Measurements from ENCODE around the gene C16orf86.

Gene C16orf86

DNA sequence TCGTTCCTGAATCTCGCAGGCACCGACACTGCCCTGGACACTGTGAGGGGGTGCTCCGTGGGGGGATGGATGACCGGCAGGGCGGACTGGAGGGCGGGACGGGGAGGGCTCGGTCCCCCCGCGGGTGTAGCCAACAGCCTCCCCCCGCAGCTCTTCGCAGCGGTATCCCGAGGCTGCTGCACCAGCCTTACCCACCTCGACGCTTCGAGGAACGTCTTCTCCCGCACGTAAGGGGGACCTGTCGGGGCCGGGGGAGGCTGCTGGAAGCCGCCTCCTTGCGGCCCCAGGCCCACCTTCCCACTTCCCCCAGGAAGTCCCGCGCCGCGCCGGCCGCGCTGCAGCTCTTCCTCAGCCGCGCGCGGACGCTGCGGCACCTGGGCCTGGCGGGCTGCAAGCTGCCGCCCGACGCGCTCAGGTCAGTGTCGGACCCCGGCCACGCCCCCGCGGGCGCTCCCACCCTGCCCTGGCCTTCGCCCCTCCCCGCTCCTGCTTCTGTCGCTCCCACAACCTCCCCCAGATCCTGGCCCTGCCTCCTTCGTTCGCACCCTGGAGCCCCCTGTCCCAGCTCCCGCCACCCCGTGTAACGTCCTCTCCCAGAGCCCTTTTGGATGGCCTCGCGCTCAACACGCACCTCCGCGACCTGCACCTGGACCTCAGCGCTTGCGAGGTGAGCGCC lies 18.4 kb upstream of the C16orf86 start:
- POLR2A ChIA-PET, result interaction anchor here (0.6 kb wide), 1 partner anchor 172 kb away, joined by 4 read pairs; no protein-coding TSS in a partner anchor
- Histone ChIP-seq H3K27ac (ENCODE audit: insufficient read depth in 1 of 2, low read depth in 1 of 2, low read length in 2 of 2, poor library complexity in 1 of 2, severe bottlenecking in 2 of 2) (no peak overlapping the region), H3K4me1 (ENCODE audit: control extremely low read depth in 1 of 4, control insufficient read depth in 4 of 4, insufficient read depth in 4 of 4, low read length in 3 of 4) (peaks cover 0 to 22% (median 19%) of the 10 kb centered on the region in 4 experiments), H3K4me3 (ENCODE audit: control insufficient read depth in 1 of 7, extremely low read depth in 1 of 7, insufficient read depth in 4 of 7, low read depth in 2 of 7, low read length in 6 of 7) (no peak overlapping the region), H3K9me3 (ENCODE audit: control extremely low read depth in 1 of 5, control insufficient read depth in 4 of 5, insufficient read depth in 2 of 5, low read depth in 1 of 5, low read length in 4 of 5) (no peaks in the 10 kb centered on the region), H3K27me3 (replicated peaks in 2 of 5; ENCODE audit: control insufficient read depth in 4 of 5, insufficient read depth in 5 of 5, low read length in 4 of 5) (no peaks in the 10 kb centered on the region), H3K36me3 (ENCODE audit: control insufficient read depth in 4 of 4, insufficient read depth in 4 of 4, low read length in 3 of 4) (peaks cover 6 to 60% (median 47%) of the 10 kb centered on the region in 4 experiments)
- DNase-seq, result no peak
- 95% methylated on average over 54 of the region's 65 CpGs for WGBS (ENCODE audit: insufficient coverage)
- CTCF ChIA-PET, result interaction anchor here (1.4 to 12.2 kb wide), 5 partner anchors 11 to 128 kb away, joined by 5 to 113 read pairs (median 70); partner anchors contain the start of genes ACD, C16orf86, ENKD1 and PARD6A

GRCh38 chr16:67648764-67649407 lies 17.7 kb upstream of the C16orf86 start:
- Histone ChIP-seq H3K4me1 (ENCODE audit: control extremely low read depth in 1 of 4, control insufficient read depth in 4 of 4, insufficient read depth in 4 of 4, low read length in 3 of 4) (peaks cover 0 to 22% (median 19%) of the 10 kb centered on the region in 4 experiments), H3K36me3 (ENCODE audit: control insufficient read depth in 4 of 4, insufficient read depth in 4 of 4, low read length in 3 of 4) (peaks cover 6 to 61% (median 47%) of the 10 kb centered on the region in 4 experiments), H3K27ac (ENCODE audit: insufficient read depth in 1 of 2, low read depth in 1 of 2, low read length in 2 of 2, poor library complexity in 1 of 2, severe bottlenecking in 2 of 2) (no peak overlapping the region), H3K4me3 (ENCODE audit: control insufficient read depth in 1 of 7, extremely low read depth in 1 of 7, insufficient read depth in 4 of 7, low read depth in 2 of 7, low read length in 6 of 7) (no peak overlapping the region), H3K27me3 (replicated peaks in 2 of 5; ENCODE audit: control insufficient read depth in 4 of 5, insufficient read depth in 5 of 5, low read length in 4 of 5) (no peaks in the 10 kb centered on the region), H3K9me3 (ENCODE audit: control extremely low read depth in 1 of 5, control insufficient read depth in 4 of 5, insufficient read depth in 2 of 5, low read depth in 1 of 5, low read length in 4 of 5) (no peaks in the 10 kb centered on the region)
- POLR2A ChIA-PET, result no interaction called here
- CTCF ChIA-PET, result interaction anchor here (5.4 to 12.2 kb wide), 4 partner anchors 10 to 129 kb away, joined by 46 to 113 read pairs (median 72); partner anchors contain the start of genes ACD, C16orf86, ENKD1 and PARD6A
- WGBS (ENCODE audit: insufficient coverage), result 98% methylated on average over 35 of the region's 35 CpGs
- DNase-seq, result no peak

- POLR2A ChIA-PET, result no interaction called here
- Histone ChIP-seq H3K27me3 (replicated peaks in 2 of 5; ENCODE audit: control insufficient read depth in 4 of 5, insufficient read depth in 5 of 5, low read length in 4 of 5) (no peaks in the 10 kb centered on the region), H3K36me3 (ENCODE audit: control insufficient read depth in 4 of 4, insufficient read depth in 4 of 4, low read length in 3 of 4) (peaks cover 6 to 67% (median 51%) of the 10 kb centered on the region in 4 experiments), H3K4me1 (ENCODE audit: control extremely low read depth in 1 of 4, control insufficient read depth in 4 of 4, insufficient read depth in 4 of 4, low read length in 3 of 4) (peaks cover 0 to 16% (median 13%) of the 10 kb centered on the region in 4 experiments), H3K27ac (ENCODE audit: insufficient read depth in 1 of 2, low read depth in 1 of 2, low read length in 2 of 2, poor library complexity in 1 of 2, severe bottlenecking in 2 of 2) (no peak overlapping the region), H3K4me3 (ENCODE audit: control insufficient read depth in 1 of 7, extremely low read depth in 1 of 7, insufficient read depth in 4 of 7, low read depth in 2 of 7, low read length in 6 of 7) (no peak overlapping the region), H3K9me3 (ENCODE audit: control extremely low read depth in 1 of 5, control insufficient read depth in 4 of 5, insufficient read depth in 2 of 5, low read depth in 1 of 5, low read length in 4 of 5) (no peaks in the 10 kb centered on the region)
- no peak for DNase-seq
- CTCF ChIA-PET, result interaction anchor here (0.8 to 12.2 kb wide), 3 partner anchors 10 to 130 kb away, joined by 4 to 113 read pairs (median 10); partner anchors contain the start of gene ACD
- 97% methylated on average over 29 of the region's 34 CpGs for WGBS (ENCODE audit: insufficient coverage)
Measured at GRCh38 chr16:67649494-67649931, 17.1 kb upstream of the C16orf86 start.

GRCh38 chr16:67650023-67650422 lies 16.6 kb upstream of the C16orf86 start:
- no peaks in the 10 kb centered on the region for H3K9me3 ChIP-seq (ENCODE audit: control extremely low read depth in 1 of 5, control insufficient read depth in 4 of 5, insufficient read depth in 2 of 5, low read depth in 1 of 5, low read length in 4 of 5)
- no peaks in the 10 kb centered on the region for H3K27me3 ChIP-seq (replicated peaks in 2 of 5; ENCODE audit: control insufficient read depth in 4 of 5, insufficient read depth in 5 of 5, low read length in 4 of 5)
- no peak for DNase-seq
- 89% methylated on average over 7 of the region's 8 CpGs for WGBS (ENCODE audit: insufficient coverage)
- ChIA-PET POLR2A (no interaction called here), CTCF (interaction anchor here (0.8 to 12.2 kb wide), 6 partner anchors 9 to 130 kb away, joined by 3 to 113 read pairs (median 4); partner anchors contain the start of gene ACD)
- H3K4me3 ChIP-seq (ENCODE audit: control insufficient read depth in 1 of 7, extremely low read depth in 1 of 7, insufficient read depth in 4 of 7, low read depth in 2 of 7, low read length in 6 of 7), result no peak overlapping the region
- H3K36me3 ChIP-seq (ENCODE audit: control insufficient read depth in 4 of 4, insufficient read depth in 4 of 4, low read length in 3 of 4), result peaks cover 6 to 72% (median 55%) of the 10 kb centered on the region in 4 experiments
- H3K4me1 ChIP-seq (ENCODE audit: control extremely low read depth in 1 of 4, control insufficient read depth in 4 of 4, insufficient read depth in 4 of 4, low read length in 3 of 4), result peaks cover 0 to 14% (median 12%) of the 10 kb centered on the region in 4 experiments
- no peak overlapping the region for H3K27ac ChIP-seq (ENCODE audit: insufficient read depth in 1 of 2, low read depth in 1 of 2, low read length in 2 of 2, poor library complexity in 1 of 2, severe bottlenecking in 2 of 2)

GRCh38 chr16:67651039-67651438 lies 15.6 kb upstream of the C16orf86 start:
- Histone ChIP-seq H3K27ac (ENCODE audit: insufficient read depth in 1 of 2, low read depth in 1 of 2, low read length in 2 of 2, poor library complexity in 1 of 2, severe bottlenecking in 2 of 2) (no peak overlapping the region), H3K27me3 (replicated peaks in 2 of 5; ENCODE audit: control insufficient read depth in 4 of 5, insufficient read depth in 5 of 5, low read length in 4 of 5) (no peaks in the 10 kb centered on the region), H3K9me3 (ENCODE audit: control extremely low read depth in 1 of 5, control insufficient read depth in 4 of 5, insufficient read depth in 2 of 5, low read depth in 1 of 5, low read length in 4 of 5) (no peaks in the 10 kb centered on the region), H3K4me1 (ENCODE audit: control extremely low read depth in 1 of 4, control insufficient read depth in 4 of 4, insufficient read depth in 4 of 4, low read length in 3 of 4) (peaks cover 0 to 4% (median 2%) of the 10 kb centered on the region in 4 experiments), H3K36me3 (ENCODE audit: control insufficient read depth in 4 of 4, insufficient read depth in 4 of 4, low read length in 3 of 4) (peaks cover 6 to 78% (median 59%) of the 10 kb centered on the region in 4 experiments), H3K4me3 (ENCODE audit: control insufficient read depth in 1 of 7, extremely low read depth in 1 of 7, insufficient read depth in 4 of 7, low read depth in 2 of 7, low read length in 6 of 7) (no peak overlapping the region)
- ChIA-PET POLR2A (no interaction called here), CTCF (interaction anchor here (0.9 to 12.2 kb wide), 6 partner anchors 8 to 131 kb away, joined by 3 to 113 read pairs (median 4); partner anchors contain the start of gene ACD)
- 89% methylated on average over 6 of the region's 7 CpGs for WGBS (ENCODE audit: insufficient coverage)
- no peak for DNase-seq

GRCh38 chr16:67651847-67652246 lies 14.8 kb upstream of the C16orf86 start:
- H3K4me3 ChIP-seq (ENCODE audit: control insufficient read depth in 1 of 7, extremely low read depth in 1 of 7, insufficient read depth in 4 of 7, low read depth in 2 of 7, low read length in 6 of 7), result no peak overlapping the region
- ChIA-PET POLR2A (no interaction called here), CTCF (interaction anchor here (0.6 to 12.2 kb wide), 5 partner anchors 8 to 132 kb away, joined by 3 to 113 read pairs (median 4); partner anchors contain the start of gene ACD)
- H3K9me3 ChIP-seq (ENCODE audit: control extremely low read depth in 1 of 5, control insufficient read depth in 4 of 5, insufficient read depth in 2 of 5, low read depth in 1 of 5, low read length in 4 of 5), result no peaks in the 10 kb centered on the region
- peaks cover 0 to 2% (median 0%) of the 10 kb centered on the region in 4 experiments for H3K4me1 ChIP-seq (ENCODE audit: control extremely low read depth in 1 of 4, control insufficient read depth in 4 of 4, insufficient read depth in 4 of 4, low read length in 3 of 4)
- 100% methylated on average over 4 of the region's 4 CpGs for WGBS (ENCODE audit: insufficient coverage)
- no peak for DNase-seq
- H3K27me3 ChIP-seq (replicated peaks in 2 of 5; ENCODE audit: control insufficient read depth in 4 of 5, insufficient read depth in 5 of 5, low read length in 4 of 5), result no peaks in the 10 kb centered on the region
- H3K36me3 ChIP-seq (ENCODE audit: control insufficient read depth in 4 of 4, insufficient read depth in 4 of 4, low read length in 3 of 4), result peaks cover 7 to 78% (median 60%) of the 10 kb centered on the region in 4 experiments
- H3K27ac ChIP-seq (ENCODE audit: insufficient read depth in 1 of 2, low read depth in 1 of 2, low read length in 2 of 2, poor library complexity in 1 of 2, severe bottlenecking in 2 of 2), result no peak overlapping the region
